Esophagus muscularis mucosa (tissue), 4 donors: Measurements from ENCODE around the gene MAN2C1.

ENCODE experiments used
- CTCF ChIP-seq, 3 experiments: fragments of 200-600 bp in 2 of 3; fragments of 450-650 bp in 1 of 3; sonication (generic) in 2 of 3; IDR thresholded peaks; one replicate each; pipeline ENCODE4 v1.5.1; 2017 to 2019; ENCODE audit warnings: antibody characterized with exemption in 3 of 3, mild to moderate bottlenecking in 2 of 3, moderate library complexity in 1 of 3
- EP300 ChIP-seq: sonication (generic); formaldehyde crosslinking; IDR thresholded peaks from one replicate; pipeline ENCODE4 v1.6.1; 2017; ENCODE audit warnings: antibody characterized with exemption
- POLR2A ChIP-seq: fragments of 450-650 bp; IDR thresholded peaks from one replicate; pipeline ENCODE4 v1.6.1; 2017; ENCODE audit warnings: antibody characterized with exemption, moderate library complexity, mild to moderate bottlenecking, low read depth
- POLR2AphosphoS5 ChIP-seq, 2 donors: sonication (generic); formaldehyde crosslinking; IDR thresholded peaks; one replicate each; pipeline ENCODE4 v1.6.1; 2017; ENCODE audit warnings: antibody characterized with exemption in 2 of 2

GRCh38 chr15:75342221-75342620 is 26.2 kb downstream of the MAN2C1 start:
- no peak for TF ChIP-seq CTCF (IDR thresholded peaks at IDR 0.05)
- no peak for TF ChIP-seq POLR2A
- TF ChIP-seq EP300, result no peak
- no peak for TF ChIP-seq POLR2AphosphoS5 (IDR thresholded peaks at IDR 0.05)
